Chondrocyte (in vitro differentiated cells): ENCODE results near the gene GPR84. TPM values are rescaled to one million over a fixed set of nuclear protein-coding genes. Genes with fewer than 3 reads are reported as not detected.

Source experiments
- DNase-seq: peaks from one replicate; pipeline ENCODE4 v3.0.0; 2021; ENCODE audit warnings: mixed read lengths, low spot score
- H3K27ac Mint-ChIP-seq: one replicate; pipeline ENCODE4 v1.8.0; 2021; ENCODE audit warnings: mild to moderate bottlenecking, moderate library complexity, mixed read lengths; ENCODE audit not compliant: unreplicated experiment
- H3K27me3 Mint-ChIP-seq: 2 replicates; pipeline ENCODE4 v1.8.0; 2021; ENCODE audit warnings: low read depth, mixed read lengths
- H3K36me3 Mint-ChIP-seq: 2 replicates; pipeline ENCODE4 v1.8.0; 2021; ENCODE audit warnings: low read depth, mixed read lengths
- H3K4me1 Mint-ChIP-seq: 2 replicates; pipeline ENCODE4 v1.8.0; 2021; ENCODE audit warnings: low read depth, mild to moderate bottlenecking, mixed read lengths
- H3K4me3 Mint-ChIP-seq: one replicate; pipeline ENCODE4 v1.8.0; 2021; ENCODE audit warnings: mild to moderate bottlenecking, moderate library complexity, mixed read lengths; ENCODE audit not compliant: unreplicated experiment
- H3K9me3 Mint-ChIP-seq: 2 replicates; pipeline ENCODE4 v1.8.0; 2021; ENCODE audit warnings: low read depth, mixed read lengths
- total RNA-seq: library from RNA; stranded (reverse); gene quantifications from 3 replicates; pipeline ENCODE4 v1.2.1, GENCODE V29; 2021
- TF ChIP-seq, protein P1 (sequence below): fragments of 200-600 bp; sonication (generic); IDR thresholded peaks from 2 replicates; pipeline ENCODE4 v1.5.0; 2021; ENCODE audit warnings: antibody characterized with exemption, mild to moderate bottlenecking, moderate library complexity

GPR84 gene
- total RNA-seq, 1 donor from 2014 or later, result not detected

DNA sequence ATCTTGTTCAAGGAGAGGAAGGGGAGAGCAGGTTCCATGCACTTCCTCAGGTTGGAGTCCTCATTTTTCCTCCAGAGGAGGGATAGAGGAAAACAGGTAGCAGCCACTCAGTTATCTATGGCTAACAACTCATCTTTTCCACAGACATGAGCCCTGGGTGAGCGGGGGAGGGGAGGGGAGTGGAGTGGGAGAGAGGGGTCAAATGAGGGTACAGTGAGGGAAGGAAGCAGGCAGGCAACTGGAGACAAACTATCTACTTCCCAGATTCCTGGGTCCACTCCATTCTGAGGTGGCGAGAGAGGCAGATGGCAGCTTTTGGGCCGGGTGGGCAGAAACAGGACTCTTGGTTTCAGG lies 22.8 kb upstream of the GPR84 start:
- Mint-ChIP-seq H3K4me1 (peaks cover 4% of the 10 kb centered on the region), H3K36me3 (no peaks in the 10 kb centered on the region), H3K4me3 (no peak overlapping the region), H3K27me3 (no peaks in the 10 kb centered on the region), H3K9me3 (no peaks in the 10 kb centered on the region), H3K27ac (no peak overlapping the region)
- no peak for DNase-seq
- TF ChIP-seq, protein P1, sequence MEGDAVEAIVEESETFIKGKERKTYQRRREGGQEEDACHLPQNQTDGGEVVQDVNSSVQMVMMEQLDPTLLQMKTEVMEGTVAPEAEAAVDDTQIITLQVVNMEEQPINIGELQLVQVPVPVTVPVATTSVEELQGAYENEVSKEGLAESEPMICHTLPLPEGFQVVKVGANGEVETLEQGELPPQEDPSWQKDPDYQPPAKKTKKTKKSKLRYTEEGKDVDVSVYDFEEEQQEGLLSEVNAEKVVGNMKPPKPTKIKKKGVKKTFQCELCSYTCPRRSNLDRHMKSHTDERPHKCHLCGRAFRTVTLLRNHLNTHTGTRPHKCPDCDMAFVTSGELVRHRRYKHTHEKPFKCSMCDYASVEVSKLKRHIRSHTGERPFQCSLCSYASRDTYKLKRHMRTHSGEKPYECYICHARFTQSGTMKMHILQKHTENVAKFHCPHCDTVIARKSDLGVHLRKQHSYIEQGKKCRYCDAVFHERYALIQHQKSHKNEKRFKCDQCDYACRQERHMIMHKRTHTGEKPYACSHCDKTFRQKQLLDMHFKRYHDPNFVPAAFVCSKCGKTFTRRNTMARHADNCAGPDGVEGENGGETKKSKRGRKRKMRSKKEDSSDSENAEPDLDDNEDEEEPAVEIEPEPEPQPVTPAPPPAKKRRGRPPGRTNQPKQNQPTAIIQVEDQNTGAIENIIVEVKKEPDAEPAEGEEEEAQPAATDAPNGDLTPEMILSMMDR, result no peak

DNA sequence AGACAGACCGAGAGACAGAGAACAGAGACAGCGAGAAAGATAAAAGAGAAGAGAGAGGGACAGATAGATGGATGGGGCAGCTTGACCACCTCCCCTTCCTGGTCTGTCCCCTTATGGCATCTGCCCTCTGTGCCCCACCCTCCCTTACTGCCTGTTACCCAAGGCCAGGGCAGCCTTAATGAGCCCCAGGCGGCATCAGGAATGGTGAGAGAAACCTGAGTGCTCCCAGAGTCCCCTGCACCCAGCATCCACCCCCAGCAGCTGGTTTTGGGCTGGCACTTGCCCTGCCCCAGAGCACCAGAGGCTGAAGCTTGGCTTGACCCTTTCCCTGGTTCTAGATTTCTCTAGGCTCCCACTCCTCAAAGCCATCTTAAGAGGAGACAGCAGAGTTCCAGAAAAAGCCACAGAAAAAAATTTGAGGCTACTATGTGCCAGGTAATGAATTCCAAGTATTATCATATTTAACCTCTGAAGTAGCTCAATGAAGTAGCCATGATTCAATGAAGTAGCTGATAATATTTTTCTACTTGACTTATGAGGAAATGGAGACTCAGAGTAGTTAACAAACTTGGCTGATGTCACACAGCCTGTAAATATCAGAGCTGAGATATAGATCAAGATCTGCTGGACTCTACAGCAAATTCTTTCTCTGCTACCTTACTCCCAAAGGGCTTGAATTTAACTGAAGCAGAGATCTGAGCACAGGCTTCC lies 22.3 kb upstream of the GPR84 start:
- Mint-ChIP-seq H3K4me1 (peaks cover under 1% of the 10 kb centered on the region), H3K4me3 (no peak overlapping the region)
- TF ChIP-seq, protein P1, result no peak

DNA sequence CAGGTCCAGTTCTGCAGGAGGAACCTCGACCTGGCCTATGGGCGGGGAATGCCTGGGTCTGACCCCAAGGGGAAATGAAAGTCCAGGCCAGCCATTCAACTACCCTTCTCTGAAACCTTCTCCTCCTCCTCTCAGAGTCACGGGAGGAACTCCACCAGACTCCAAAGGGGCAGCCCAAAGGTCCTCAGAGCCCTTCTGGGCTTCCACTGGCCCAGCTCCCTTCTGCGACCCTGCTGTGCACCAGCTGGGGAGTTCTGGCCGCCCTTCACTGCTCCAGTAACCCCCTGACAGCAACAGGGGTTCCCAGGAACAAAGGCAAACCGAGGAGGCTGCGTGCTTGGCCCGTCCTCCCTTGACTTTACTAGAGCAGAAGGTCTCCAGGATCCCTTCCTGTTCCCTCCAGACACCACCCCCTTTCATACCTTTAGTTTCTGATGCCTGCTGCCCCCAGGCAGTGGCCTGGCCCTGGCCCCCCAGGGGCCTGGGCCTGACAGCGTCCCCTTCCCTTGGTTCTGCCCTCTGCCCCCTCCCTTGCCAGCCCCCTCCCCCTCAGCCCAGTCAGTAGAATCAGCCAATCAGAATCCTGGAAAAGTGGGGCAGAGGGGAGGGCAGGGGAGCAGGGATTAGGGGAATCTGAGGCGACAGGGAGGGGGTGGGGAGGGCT lies 21.1 kb upstream of the GPR84 start:
- no peaks in the 10 kb centered on the region for H3K36me3 Mint-ChIP-seq
- no peak for DNase-seq
- TF ChIP-seq, protein P1, result no peak
- no peak overlapping the region for H3K4me3 Mint-ChIP-seq
- no peaks in the 10 kb centered on the region for H3K4me1 Mint-ChIP-seq
- no peaks in the 10 kb centered on the region for H3K27me3 Mint-ChIP-seq
- H3K9me3 Mint-ChIP-seq, result no peaks in the 10 kb centered on the region
- no peak overlapping the region for H3K27ac Mint-ChIP-seq

More for the DNA sequence above, 22.3 kb upstream of the GPR84 start:
- H3K27me3 Mint-ChIP-seq, result no peaks in the 10 kb centered on the region
- no peak for DNase-seq
- no peaks in the 10 kb centered on the region for H3K9me3 Mint-ChIP-seq
- no peak overlapping the region for H3K27ac Mint-ChIP-seq
- no peaks in the 10 kb centered on the region for H3K36me3 Mint-ChIP-seq

DNA sequence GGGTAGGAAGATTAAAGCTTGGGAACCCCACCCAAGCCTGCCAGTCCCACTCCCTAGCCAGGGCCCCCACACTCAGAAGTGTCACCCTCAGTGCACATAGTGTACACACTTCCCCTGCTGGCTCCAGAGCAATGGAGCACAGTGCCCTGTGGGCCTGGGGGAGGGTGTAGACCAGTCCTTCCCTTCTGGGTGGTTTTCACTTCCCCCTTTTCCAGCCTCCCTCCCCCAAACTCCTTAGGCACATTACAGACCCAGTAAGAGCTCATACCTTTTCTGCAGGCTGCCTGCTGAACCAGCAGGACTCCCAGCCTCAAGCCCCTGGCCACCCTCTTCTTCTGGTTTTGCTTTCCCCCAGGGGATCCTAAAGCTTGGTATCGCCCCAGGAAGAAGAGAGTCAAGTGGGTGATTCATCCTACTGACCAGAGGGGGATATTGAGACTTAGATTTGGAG lies 20.3 kb upstream of the GPR84 start, which contains the start of gene ZNF385A:
Gene ZNF385A (minus strand): TSS at position 143 of the 451 bp plus-strand sequence. CDS start 219 bp downstream, outside the sequence.
- Mint-ChIP-seq H3K4me1 (no peaks in the 10 kb centered on the region), H3K4me3 (no peak within 1 kb of the TSS), H3K36me3 (no peaks in the 10 kb centered on the region), H3K27me3 (no peaks in the 10 kb centered on the region), H3K9me3 (no peaks in the 10 kb centered on the region), H3K27ac (no peak within 1 kb of the TSS)
- TF ChIP-seq, protein P1, result no peak
- DNase-seq, result no peak

DNA sequence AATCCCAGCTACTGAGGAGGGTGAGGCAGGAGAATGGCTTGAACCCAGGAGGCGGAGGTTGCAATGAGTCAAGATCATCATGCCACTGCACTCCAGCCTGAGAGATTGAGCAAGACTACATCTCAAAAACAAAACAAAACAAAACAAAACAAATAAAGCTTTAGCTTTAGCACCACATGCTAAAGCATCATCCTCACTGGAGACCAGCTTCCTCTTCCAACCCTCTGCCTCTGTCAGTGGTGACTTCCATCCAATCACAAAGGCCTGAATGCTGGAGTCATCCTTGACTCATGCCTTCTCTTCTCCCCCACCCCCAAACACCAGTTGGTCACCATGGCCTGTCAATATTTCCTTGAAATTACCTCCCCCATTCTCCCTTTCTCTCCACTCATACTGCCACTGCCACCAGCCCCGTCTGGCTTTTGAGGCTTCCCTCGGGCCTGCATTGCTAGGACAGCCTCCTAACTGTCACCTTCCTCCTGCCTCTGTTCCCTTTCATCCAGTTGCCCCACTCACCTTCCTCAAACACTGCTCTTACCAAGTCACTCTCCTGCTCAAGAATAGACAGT lies 18.8 kb upstream of the GPR84 start:
- H3K9me3 Mint-ChIP-seq, result no peaks in the 10 kb centered on the region
- H3K27me3 Mint-ChIP-seq, result no peaks in the 10 kb centered on the region
- H3K36me3 Mint-ChIP-seq, result no peaks in the 10 kb centered on the region
- H3K27ac Mint-ChIP-seq, result no peak overlapping the region
- H3K4me3 Mint-ChIP-seq, result no peak overlapping the region
- peaks cover 11% of the 10 kb centered on the region for H3K4me1 Mint-ChIP-seq
- TF ChIP-seq, protein P1, result no peak
- DNase-seq, result no peak
